Kidney (tissue), 14 donors: ENCODE measurements around the gene SCGB3A2. TPM values are rescaled to one million over a fixed set of nuclear protein-coding genes. Genes with fewer than 3 reads are reported as not detected.

ENCODE experiments used
- DNase-seq, 5 donors: peaks; one replicate each; pipeline ENCODE4 v3.0.0-alpha.2; 2013 to 2020
- FAIRE-seq: peaks from 2 replicates; lab custom pipeline; 2012; peaks lifted over from hg19 to GRCh38; lab: Jason Lieb, UNC
- H3K27ac ChIP-seq, 2 donors: one replicate each; pipeline ENCODE4 v1.7.0; 2013; ENCODE audit warnings: low read depth in 2 of 2, low read length in 2 of 2, inconsistent platforms in 1 of 2
- H3K27me3 ChIP-seq: one replicate; pipeline ENCODE4 v1.7.1; 2013; ENCODE audit warnings: low read length, inconsistent platforms; ENCODE audit not compliant: control insufficient read depth, insufficient read depth
- H3K36me3 ChIP-seq, 3 donors: one replicate each; pipeline versions ENCODE4 v1.7.0 to v1.7.1; 2013; ENCODE audit warnings: low read length in 3 of 3, control low read depth in 1 of 3, inconsistent platforms in 1 of 3; ENCODE audit not compliant: insufficient read depth in 3 of 3, control insufficient read depth in 2 of 3
- H3K4me1 ChIP-seq, 3 donors: one replicate each; pipeline versions ENCODE4 v1.7.0 to v1.7.1; 2013; ENCODE audit warnings: low read length in 3 of 3, inconsistent platforms in 1 of 3, low read depth in 1 of 3; ENCODE audit not compliant: control insufficient read depth in 2 of 3, insufficient read depth in 2 of 3
- H3K4me3 ChIP-seq, 3 donors: one replicate each; pipeline versions ENCODE4 v1.7.0 to v1.8.1; 2013; ENCODE audit warnings: low read length in 3 of 3, control low read depth in 1 of 3, inconsistent platforms in 1 of 3
- H3K9ac ChIP-seq, 3 donors: one replicate each; pipeline versions ENCODE4 v1.7.0 to v1.7.1; 2013; ENCODE audit warnings: low read length in 3 of 3, control low read depth in 1 of 3, inconsistent platforms in 1 of 3
- H3K9me3 ChIP-seq, 3 donors: one replicate each; pipeline versions ENCODE4 v1.7.0 to v1.7.1; 2013; ENCODE audit warnings: low read length in 3 of 3, control low read depth in 1 of 3, inconsistent platforms in 1 of 3; ENCODE audit not compliant: control insufficient read depth in 2 of 3, insufficient read depth in 1 of 3
- CTCF ChIP-seq: IDR thresholded peaks from 3 replicates; pipeline ENCODE4 v1.5.1; 2012; ENCODE audit warnings: mild to moderate bottlenecking, moderate library complexity, borderline replicate concordance; ENCODE audit not compliant: insufficient read depth; ENCODE audit errors: extremely low read depth
- intact Hi-C: fragments of 100-400 bp; cut with DNase I; formaldehyde crosslinking; loops from one replicate; pipeline ENCODE4 v1.11.1; 2022
- polyA plus RNA-seq: library from polyadenylated mRNA; stranded (reverse); fragments of 350-450 nt; fragmentation: Illumina TruSeq; extraction: RNeasy Lipid Tissue Mini Kit (QIAGEN cat#74804); gene quantifications from one replicate; pipeline ENCODE4 v1.2.3, GENCODE V29; 2014; ENCODE audit warnings: low read depth, low replicate concordance; ENCODE audit not compliant: insufficient read depth
- total RNA-seq: library from RNA; stranded (reverse); fragmentation: NEBNext Ultra II Directional; extraction: Animal tissue kit (Norgen Biotek cat#: 25700); gene quantifications from one replicate; pipeline ENCODE4 v1.2.1, GENCODE V29; 2021
- donor health status: control.
- donor health status: control.
- donor health status: control.
- donor health status: control.
- donor health status: control.
- donor health status: DM: yes; HTN: yes; CAD: no.
- donor health status: Normal renal cell carcinoma (clear cell type).

SCGB3A2 gene
- total and polyA plus RNA-seq, 2 donors from 2014 or later, result not detected

- H3K27me3 ChIP-seq, result no peaks in the 10 kb centered on the region
- FAIRE-seq (no peak), DNase-seq (no peak)
- H3K9ac ChIP-seq, result no peak overlapping the region
- no peaks in the 10 kb centered on the region for H3K9me3 ChIP-seq
- H3K4me1 ChIP-seq, result no peaks in the 10 kb centered on the region
- no peak overlapping the region for H3K27ac ChIP-seq
- H3K36me3 ChIP-seq, result no peaks in the 10 kb centered on the region
- no peak for TF ChIP-seq CTCF
- H3K4me3 ChIP-seq, result no peak overlapping the region
- intact Hi-C loops, result no loop called here
These were observed 25.6 kb downstream of the SCGB3A2 start for GRCh38 chr5:147904110-147904509.

- no peak within 1 kb of the TSS for H3K27ac ChIP-seq
- FAIRE-seq (no peak), DNase-seq (no peak)
- no peaks in the 10 kb centered on the region for H3K36me3 ChIP-seq
- H3K4me3 ChIP-seq, result no peak within 1 kb of the TSS
- no peak within 1 kb of the TSS for H3K9ac ChIP-seq
- TF ChIP-seq CTCF, result no peak
- intact Hi-C loops, result no loop called here
- H3K9me3 ChIP-seq, result no peaks in the 10 kb centered on the region
- H3K4me1 ChIP-seq, result no peaks in the 10 kb centered on the region
- H3K27me3 ChIP-seq, result no peaks in the 10 kb centered on the region
These were observed 28.0 kb downstream of the SCGB3A2 start, which contains the start of gene C5orf46 for GRCh38 chr5:147906326-147907095. TSS of gene C5orf46 (minus strand) at chr5:147906538. CDS start at chr5:147906501, 37 bp downstream.

GRCh38 chr5:147911427-147911826 lies 32.9 kb downstream of the SCGB3A2 start:
- Histone ChIP-seq H3K9me3 (peaks cover 0 to 4% (median 0%) of the 10 kb centered on the region in 3 donors), H3K27me3 (no peaks in the 10 kb centered on the region), H3K4me3 (no peak overlapping the region), H3K9ac (no peak overlapping the region), H3K27ac (no peak overlapping the region), H3K36me3 (no peaks in the 10 kb centered on the region), H3K4me1 (no peaks in the 10 kb centered on the region)
- intact Hi-C loops, result no loop called here
- FAIRE-seq (no peak), DNase-seq (no peak)
- TF ChIP-seq CTCF, result no peak
